Prostate gland (tissue), 2 donors: ENCODE measurements around the gene URI1. TPM values are rescaled to one million over a fixed set of nuclear protein-coding genes. Genes with fewer than 3 reads are reported as not detected.

Experiments used
- DNase-seq: peaks from one replicate; pipeline ENCODE4 v3.0.0-alpha.2; 2019; ENCODE audit warnings: low spot score
- H3K27ac ChIP-seq, 2 donors: fragments of 200-600 bp; sonication (generic); 2 replicates each; pipeline ENCODE4 v1.5.1; 2017 to 2019
- H3K27me3 ChIP-seq: fragments of 200-600 bp; sonication (generic); replicated peaks from 2 replicates; pipeline ENCODE4 v1.5.1; 2019; ENCODE audit not compliant: insufficient read depth
- H3K36me3 ChIP-seq, 2 donors: fragments of 200-600 bp; sonication (generic); 1 replicate in 1 of 2; 2 replicates in 1 of 2; pipeline versions ENCODE4 v1.5.1 to v1.8.1; 2017 to 2019
- H3K4me1 ChIP-seq: fragments of 200-600 bp; sonication (generic); replicated peaks from 2 replicates; pipeline ENCODE4 v1.5.1; 2019
- H3K4me3 ChIP-seq, 2 donors: fragments of 200-600 bp; sonication (generic); 2 replicates each; pipeline ENCODE4 v1.5.1; 2017 to 2019
- H3K9me3 ChIP-seq: fragments of 200-600 bp; sonication (generic); 2 replicates; pipeline ENCODE4 v1.5.1; 2017
- POLR2A ChIP-seq: fragments of 450-650 bp; IDR thresholded peaks from one replicate; pipeline ENCODE4 v1.6.1; 2016; ENCODE audit warnings: antibody characterized with exemption, mild to moderate bottlenecking
- POLR2AphosphoS5 ChIP-seq: sonication (generic); formaldehyde crosslinking; IDR thresholded peaks from one replicate; pipeline ENCODE4 v1.6.1; 2017; ENCODE audit warnings: antibody characterized with exemption
- WGBS: methylation state at CpG from one replicate; pipeline ENCODE4 v1.1.5; 2018; 5-methylcytosine and 5-hydroxymethylcytosine counted together
- intact Hi-C: fragments of 100-400 bp; cut with DNase I; formaldehyde crosslinking; loops from one replicate; pipeline ENCODE4 v1.14.2; 2022
- total RNA-seq, 2 donors: library from RNA; depleted of rRNA; stranded (reverse); fragments of >200 nt; gene quantifications; one replicate each; pipeline ENCODE4 v1.1.0, GENCODE V29; 2016
- TF ChIP-seq, protein P1 (sequence below), 4 experiments: fragments of 200-600 bp in 2 of 4; fragments of 450-650 bp in 2 of 4; sonication (generic) in 2 of 4; IDR thresholded peaks; 1 replicate in 3 of 4; 2 replicates in 1 of 4; pipeline ENCODE4 v1.5.1; 2016 to 2019; ENCODE audit warnings: antibody characterized with exemption in 4 of 4, mild to moderate bottlenecking in 2 of 4, moderate library complexity in 2 of 4

URI1 gene
- total RNA-seq, 2 donors from 2014 or later, result 48.2 to 71.0 TPM

DNA sequence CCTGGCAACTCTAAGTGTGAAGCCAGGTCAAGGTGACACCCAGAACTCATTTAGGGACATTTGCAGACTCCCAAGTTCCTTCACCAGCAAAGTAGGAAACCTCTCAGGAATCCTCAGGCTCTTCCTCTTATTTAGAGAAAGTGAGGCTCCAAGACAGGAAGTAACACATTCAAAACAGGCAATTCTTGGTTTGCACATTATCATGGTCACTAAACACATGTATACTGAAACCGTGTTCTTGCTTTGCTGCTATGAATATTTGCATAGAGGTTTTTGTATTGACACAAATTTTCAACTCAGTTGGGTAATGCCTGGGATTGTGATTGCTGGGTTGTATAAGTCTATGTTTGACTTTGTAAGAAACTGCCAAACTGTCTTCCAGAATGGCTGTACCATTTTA, 13.2 kb upstream of the URI1 start:
- Histone ChIP-seq H3K27me3 (no peaks in the 10 kb centered on the region), H3K4me1 (no peaks in the 10 kb centered on the region), H3K9me3 (no peaks in the 10 kb centered on the region), H3K27ac (no peak overlapping the region), H3K4me3 (no peak overlapping the region), H3K36me3 (no peaks in the 10 kb centered on the region)
- intact Hi-C loops, result no loop called here
- TF ChIP-seq, protein P1, sequence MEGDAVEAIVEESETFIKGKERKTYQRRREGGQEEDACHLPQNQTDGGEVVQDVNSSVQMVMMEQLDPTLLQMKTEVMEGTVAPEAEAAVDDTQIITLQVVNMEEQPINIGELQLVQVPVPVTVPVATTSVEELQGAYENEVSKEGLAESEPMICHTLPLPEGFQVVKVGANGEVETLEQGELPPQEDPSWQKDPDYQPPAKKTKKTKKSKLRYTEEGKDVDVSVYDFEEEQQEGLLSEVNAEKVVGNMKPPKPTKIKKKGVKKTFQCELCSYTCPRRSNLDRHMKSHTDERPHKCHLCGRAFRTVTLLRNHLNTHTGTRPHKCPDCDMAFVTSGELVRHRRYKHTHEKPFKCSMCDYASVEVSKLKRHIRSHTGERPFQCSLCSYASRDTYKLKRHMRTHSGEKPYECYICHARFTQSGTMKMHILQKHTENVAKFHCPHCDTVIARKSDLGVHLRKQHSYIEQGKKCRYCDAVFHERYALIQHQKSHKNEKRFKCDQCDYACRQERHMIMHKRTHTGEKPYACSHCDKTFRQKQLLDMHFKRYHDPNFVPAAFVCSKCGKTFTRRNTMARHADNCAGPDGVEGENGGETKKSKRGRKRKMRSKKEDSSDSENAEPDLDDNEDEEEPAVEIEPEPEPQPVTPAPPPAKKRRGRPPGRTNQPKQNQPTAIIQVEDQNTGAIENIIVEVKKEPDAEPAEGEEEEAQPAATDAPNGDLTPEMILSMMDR (IDR thresholded peaks at IDR 0.05), result no peak
- TF ChIP-seq POLR2AphosphoS5 (no peak), POLR2A (no peak)
- DNase-seq, result no peak
- WGBS, result 73% methylated on average over 1 of the region's 1 CpG

DNA sequence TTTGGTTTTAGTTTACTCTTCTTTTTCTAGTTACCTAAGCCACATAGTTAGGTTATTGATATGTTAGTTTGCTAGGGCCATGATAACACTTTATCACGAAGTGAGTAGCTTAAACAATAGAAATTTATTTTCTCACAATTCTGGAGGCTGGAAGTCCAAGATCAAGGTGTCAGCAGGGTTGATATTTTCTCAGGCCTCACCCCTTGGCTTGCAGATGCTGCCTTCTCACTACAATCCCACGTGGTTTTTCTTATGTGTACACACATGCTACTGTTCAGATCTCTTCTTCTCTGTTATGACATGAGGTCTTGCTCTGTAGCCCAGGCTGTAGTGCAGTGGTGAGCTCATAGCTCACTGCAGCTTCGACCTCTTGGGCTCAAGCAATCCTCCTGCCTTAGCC, 7.8 kb upstream of the URI1 start:
- no peaks in the 10 kb centered on the region for H3K4me1 ChIP-seq
- 95% methylated on average over 3 of the region's 3 CpGs for WGBS
- TF ChIP-seq, protein P1 (IDR thresholded peaks at IDR 0.05), result no peak
- no peak for TF ChIP-seq POLR2AphosphoS5
- no peak overlapping the region for H3K4me3 ChIP-seq
- no peak overlapping the region for H3K27ac ChIP-seq
- intact Hi-C loops, result no loop called here
- H3K9me3 ChIP-seq, result no peaks in the 10 kb centered on the region
- no peak for DNase-seq
- no peaks in the 10 kb centered on the region for H3K27me3 ChIP-seq
- no peaks in the 10 kb centered on the region for H3K36me3 ChIP-seq

DNA sequence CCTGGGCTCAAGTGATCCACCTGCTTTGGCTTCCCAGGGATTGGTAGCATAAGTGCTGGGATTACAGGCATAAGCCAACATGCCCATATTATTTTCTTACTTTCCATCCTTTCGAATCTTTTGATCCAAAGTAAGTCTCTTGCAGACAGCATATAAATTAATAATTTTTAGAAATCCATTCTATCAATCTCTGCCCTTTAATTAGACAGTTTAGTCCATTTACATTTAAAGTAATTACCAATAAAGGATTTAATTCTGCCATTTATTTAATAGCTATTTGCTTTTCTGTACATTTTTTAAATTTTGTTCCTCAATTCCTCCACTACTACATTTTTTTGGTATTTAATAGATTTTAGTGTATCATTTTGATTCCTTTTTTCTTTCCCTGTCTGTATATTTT, 7.3 kb upstream of the URI1 start:
- Histone ChIP-seq H3K27me3 (no peaks in the 10 kb centered on the region), H3K4me3 (no peak overlapping the region), H3K4me1 (no peaks in the 10 kb centered on the region), H3K36me3 (no peaks in the 10 kb centered on the region), H3K9me3 (no peaks in the 10 kb centered on the region), H3K27ac (no peak overlapping the region)
- intact Hi-C loops, result no loop called here
- TF ChIP-seq POLR2A (no peak), POLR2AphosphoS5 (no peak)
- TF ChIP-seq, protein P1 (IDR thresholded peaks at IDR 0.05), result no peak
- DNase-seq, result no peak
- 94% methylated on average over 1 of the region's 1 CpG for WGBS

DNA sequence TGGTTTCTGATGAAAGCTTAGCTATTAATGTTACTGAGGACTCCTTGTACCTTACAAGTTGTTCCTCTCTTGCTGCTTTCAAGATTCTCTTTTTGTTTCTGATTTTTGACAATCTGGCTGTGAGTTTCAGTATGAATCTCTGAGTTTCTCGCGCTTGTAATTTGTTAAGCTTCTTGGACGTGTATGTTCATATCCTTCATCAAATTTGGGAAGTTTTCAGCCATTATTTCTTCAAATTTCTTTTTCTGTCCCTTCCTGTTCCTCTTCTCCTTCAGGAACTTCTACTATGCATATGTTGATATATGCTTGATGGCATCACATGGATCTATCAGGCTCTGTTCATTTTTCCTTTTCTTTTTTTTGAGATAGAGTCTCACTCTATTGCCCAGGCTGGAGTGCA, 5.6 kb upstream of the URI1 start:
- DNase-seq, result no peak
- no peaks in the 10 kb centered on the region for H3K9me3 ChIP-seq
- TF ChIP-seq, protein P1 (IDR thresholded peaks at IDR 0.05), result no peak
- no peaks in the 10 kb centered on the region for H3K4me1 ChIP-seq
- 97% methylated on average over 3 of the region's 3 CpGs for WGBS
- no peaks in the 10 kb centered on the region for H3K36me3 ChIP-seq
- H3K4me3 ChIP-seq, result no peak overlapping the region
- no peaks in the 10 kb centered on the region for H3K27me3 ChIP-seq
- intact Hi-C loops, result no loop called here
- no peak overlapping the region for H3K27ac ChIP-seq

DNA sequence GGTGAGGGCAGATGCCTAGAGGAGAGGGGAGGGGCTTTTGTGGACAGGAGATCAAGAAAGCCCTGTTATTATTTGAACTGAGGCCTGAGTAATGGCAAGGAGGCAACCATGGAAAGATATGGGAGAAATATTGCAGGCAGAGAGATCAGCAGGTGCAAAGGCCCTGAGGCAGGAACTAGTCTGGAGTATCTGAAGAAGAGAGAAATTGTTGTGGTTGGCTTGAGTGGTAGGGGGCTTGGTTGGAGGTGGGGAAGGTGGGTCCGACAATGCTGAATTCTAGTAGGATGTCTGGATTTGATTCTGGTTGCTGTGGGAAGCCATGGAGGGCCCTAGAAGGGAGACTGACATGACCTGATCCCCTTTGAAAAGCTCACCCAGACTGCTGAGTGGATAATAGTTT, 2.4 kb upstream of the URI1 start:
- no peaks in the 10 kb centered on the region for H3K9me3 ChIP-seq
- H3K36me3 ChIP-seq, result no peaks in the 10 kb centered on the region
- DNase-seq, result no peak
- no peak overlapping the region for H3K27ac ChIP-seq
- H3K27me3 ChIP-seq, result no peaks in the 10 kb centered on the region
- TF ChIP-seq POLR2A (no peak), POLR2AphosphoS5 (no peak)
- TF ChIP-seq, protein P1 (IDR thresholded peaks at IDR 0.05), result no peak
- intact Hi-C loops, result loop anchor here (5.0 kb wide), 1 partner anchor 97 kb away; no protein-coding TSS in a partner anchor
- peaks cover 4% of the 10 kb centered on the region for H3K4me1 ChIP-seq
- 96% methylated on average over 1 of the region's 1 CpG for WGBS
- H3K4me3 ChIP-seq, result no peak overlapping the region
